ENCODE results near the gene GREB1. TPM values are rescaled to one million over a fixed set of nuclear protein-coding genes. Genes with fewer than 3 reads are reported as not detected.

GREB1 gene
- total and polyA plus RNA-seq, 2 of the 13 experiments (the other 11 are each of a cell fraction or from before 2014, with no cell fraction given): 31.3 to 61.2 TPM

GRCh38 chr2:11612553-11613215 lies 78.8 kb downstream of the GREB1 start (continued):
- TF ChIP-seq SNRNP70 (IDR thresholded peaks at IDR 0.05; ENCODE audit: low read depth, low read length) (no peak), SPEN (CRISPR knock-in tag; IDR thresholded peaks at IDR 0.05; ENCODE audit: low read depth) (0 out of 2 replicates have a peak, but pooled peaks have one; percentile 32)

DNA sequence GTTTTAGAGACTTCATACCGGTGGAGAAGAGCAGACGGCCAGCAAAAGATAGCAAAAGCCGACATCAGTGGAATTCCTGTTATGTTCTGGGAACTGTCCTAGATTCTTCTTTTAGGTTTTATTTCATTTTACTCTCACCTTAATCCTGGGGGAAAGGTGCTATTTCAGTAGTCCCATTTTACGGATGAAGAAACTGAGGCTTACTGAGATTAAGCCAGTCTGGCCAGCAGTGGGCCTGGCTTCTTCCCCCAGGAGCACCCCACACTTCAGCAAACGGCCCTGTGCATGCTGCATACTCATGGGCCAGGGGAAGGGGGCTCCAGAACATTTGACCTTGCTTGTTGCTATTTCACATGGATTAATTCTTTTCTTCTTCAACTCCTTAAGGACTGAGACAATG lies 79.5 kb downstream of the GREB1 start:
- Histone ChIP-seq H4K20me1 (ENCODE audit: insufficient read depth, low read length) (no peaks in the 10 kb centered on the region; the same call in 1 of the 2 replicates), H3K27me3 (ENCODE audit: control insufficient read depth in 1 of 2, insufficient read depth in 2 of 2, low read length in 2 of 2) (no peaks in the 10 kb centered on the region), H3K4me1 (ENCODE audit: insufficient read depth, low read length) (no peaks in the 10 kb centered on the region), H3K4me2 (ENCODE audit: low read depth, low read length) (no peak overlapping the region), H3K79me2 (ENCODE audit: insufficient read depth, low read length) (no peaks in the 10 kb centered on the region), H3K9ac (ENCODE audit: insufficient read depth, low read depth, low read length) (no peak overlapping the region), H3K36me3 (replicated peaks in 1 of 2; ENCODE audit: control insufficient read depth in 1 of 2, insufficient read depth in 2 of 2, low read length in 2 of 2) (peaks cover 76 to 98% of the 10 kb centered on the region in 2 experiments), H3K4me3 (replicated peaks in 1 of 3; ENCODE audit: insufficient read depth in 1 of 3, low read depth in 2 of 3, low read length in 3 of 3) (no peak overlapping the region), H3K9me3 (ENCODE audit: low read length) (no peaks in the 10 kb centered on the region), H3K27ac (ENCODE audit: extremely low read length, insufficient read depth, low read length) (no peak overlapping the region), H2AFZ (ENCODE audit: low read length) (no peak overlapping the region)
- intact Hi-C loops (cut with micrococcal nuclease; ENCODE audit: unreplicated experiment) (no loop called here), in situ Hi-C loops (cut with HindIII; ENCODE audit: extremely low pct_ligation_motif_present, low pct_unique_long_range_greater_than_20kb) (no loop called here)
- FAIRE-seq: no peak
- TF ChIP-seq IKZF1 (IDR thresholded peaks at IDR 0.05) (no peak), ZNF629 (CRISPR knock-in tag; conservative IDR thresholded peaks at IDR 0.05) (peak; percentile 92), HNF4A (CRISPR knock-in tag; IDR thresholded peaks at IDR 0.05) (no peak), POLR2G (IDR thresholded peaks at IDR 0.05; ENCODE audit: low read depth, low read length) (no peak)
- POLR2A ChIA-PET: no interaction called here
- no peak for DNase-seq (ENCODE audit: low spot score)
- WGBS (ENCODE audit: low lambda C conversion rate): 97% methylated on average over 5 of the region's 5 CpGs
- BruUV-seq (replicated peaks): no TSS peak
- no peak for ATAC-seq
- CTCF ChIA-PET (ENCODE audit: low intra/inter-chr PET ratio, low total read pairs): no interaction called here

- Histone ChIP-seq H4K20me1 (ENCODE audit: insufficient read depth, low read length) (no peaks in the 10 kb centered on the region; the same call in 1 of the 2 replicates), H3K9me3 (ENCODE audit: low read length) (no peaks in the 10 kb centered on the region), H3K4me1 (ENCODE audit: insufficient read depth, low read length) (no peaks in the 10 kb centered on the region), H3K4me2 (ENCODE audit: low read depth, low read length) (no peak overlapping the region), H2AFZ (ENCODE audit: low read length) (no peak overlapping the region), H3K4me3 (replicated peaks in 1 of 3; ENCODE audit: insufficient read depth in 1 of 3, low read depth in 2 of 3, low read length in 3 of 3) (no peak overlapping the region), H3K9ac (ENCODE audit: insufficient read depth, low read depth, low read length) (no peak overlapping the region), H3K27me3 (ENCODE audit: control insufficient read depth in 1 of 2, insufficient read depth in 2 of 2, low read length in 2 of 2) (no peaks in the 10 kb centered on the region), H3K36me3 (replicated peaks in 1 of 2; ENCODE audit: control insufficient read depth in 1 of 2, insufficient read depth in 2 of 2, low read length in 2 of 2) (peaks cover 72 to 99% of the 10 kb centered on the region in 2 experiments), H3K79me2 (ENCODE audit: insufficient read depth, low read length) (no peaks in the 10 kb centered on the region), H3K27ac (ENCODE audit: extremely low read length, insufficient read depth, low read length) (no peak overlapping the region)
- ChIA-PET POLR2A (no interaction called here), CTCF (ENCODE audit: low intra/inter-chr PET ratio, low total read pairs) (no interaction called here)
- no peak for FAIRE-seq
- intact Hi-C loops (cut with micrococcal nuclease; ENCODE audit: unreplicated experiment) (no loop called here), in situ Hi-C loops (cut with HindIII; ENCODE audit: extremely low pct_ligation_motif_present, low pct_unique_long_range_greater_than_20kb) (no loop called here)
- DNase-seq (ENCODE audit: low spot score): no peak
- 94% methylated on average over 3 of the region's 3 CpGs for WGBS (ENCODE audit: low lambda C conversion rate)
- TF ChIP-seq REST (IDR thresholded peaks at IDR 0.05; ENCODE audit: borderline replicate concordance in 1 of 2, low read depth in 1 of 2, low read length in 2 of 2) (0 out of 4 replicates have a peak, but pooled peaks of 1 of the 2 experiments have one; percentile 5), ZNF225 (CRISPR knock-in tag; IDR thresholded peaks at IDR 0.05) (no peak), POLR2A (IDR thresholded peaks at IDR 0.05; ENCODE audit: insufficient read depth in 1 of 2, low read depth in 2 of 2, low read length in 2 of 2) (0 out of 4 replicates have a peak, but pooled peaks of 1 of the 2 experiments have one; percentile 1), ZNF883 (CRISPR knock-in tag; IDR thresholded peaks at IDR 0.05; ENCODE audit: not compliant biosample characterization) (no peak), HIVEP1 (CRISPR knock-in tag; IDR thresholded peaks at IDR 0.05) (0 out of 2 replicates have a peak, but pooled peaks have one; percentile 34)
- ATAC-seq: no peak
- no TSS peak for BruUV-seq (replicated peaks)
These were observed 81.4 kb downstream of the GREB1 start for GRCh38 chr2:11615209-11615608.

All from HepG2 (cell line).